ENCODE measurements around the gene KDM4C.
A peak's percentile ranks its signal among the peaks of the same experiment; 100 is the strongest.

KDM4C gene

DNA sequence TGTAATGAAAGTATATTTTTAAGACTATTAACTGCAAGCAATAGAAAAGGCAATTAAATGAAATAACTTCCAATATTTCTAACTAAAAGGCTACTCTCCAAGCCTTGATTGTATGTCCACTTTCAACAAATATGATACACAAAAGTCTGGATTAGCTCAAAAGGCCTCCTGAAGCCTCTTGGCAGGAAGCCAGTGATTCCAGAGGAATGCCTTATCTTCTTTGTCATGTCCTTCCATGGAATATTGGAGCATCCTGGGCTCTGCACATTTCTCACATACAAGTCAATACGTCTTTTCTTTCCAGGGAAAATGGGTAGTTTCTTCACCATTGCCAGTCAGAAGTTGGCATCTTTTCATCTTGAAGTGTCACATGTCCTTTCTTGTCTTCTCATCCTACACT is 357.8 kb downstream of the KDM4C start:
- no peak for DNase-seq

DNA sequence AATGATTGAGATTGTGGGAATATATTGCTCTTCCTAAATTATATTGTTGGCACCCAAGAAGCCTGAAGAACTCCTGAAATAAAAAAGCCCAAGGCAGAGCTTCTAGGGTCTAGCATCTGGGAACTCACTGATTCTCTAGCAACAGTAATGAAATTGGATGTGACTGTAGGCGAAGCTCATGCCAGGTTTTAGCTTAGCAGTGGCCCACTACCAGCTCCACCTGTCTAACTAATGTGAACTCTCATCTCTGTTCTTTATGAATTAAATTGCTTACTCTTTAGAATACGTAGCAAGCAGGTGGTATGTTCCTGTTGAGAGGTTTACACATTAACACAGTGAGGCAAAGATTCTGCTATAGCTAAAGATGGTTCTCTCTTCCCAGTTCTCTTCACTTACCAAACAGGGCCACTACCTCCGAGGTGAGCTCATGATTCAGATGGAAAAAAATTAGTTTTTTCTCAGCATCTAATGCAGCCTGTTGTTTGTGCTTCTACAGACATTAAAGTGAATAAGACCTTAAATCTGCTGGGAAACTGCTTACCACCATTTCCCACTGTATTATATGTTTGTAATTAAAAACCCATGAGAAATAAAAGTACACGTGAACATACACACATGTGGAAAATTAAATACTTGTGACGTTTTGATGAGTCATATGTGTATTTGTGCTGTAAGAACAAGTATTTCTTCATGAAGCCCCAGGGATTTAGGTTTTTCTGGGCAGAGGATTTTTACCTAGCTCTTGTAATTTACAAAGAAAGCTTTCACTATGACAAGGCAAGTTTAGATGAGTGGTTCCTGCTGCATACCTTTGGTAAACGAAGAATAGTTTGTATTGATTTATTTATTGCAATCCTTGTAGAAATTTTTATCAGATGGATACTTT is 360.1 kb downstream of the KDM4C start:
- DNase-seq: no peak

DNA sequence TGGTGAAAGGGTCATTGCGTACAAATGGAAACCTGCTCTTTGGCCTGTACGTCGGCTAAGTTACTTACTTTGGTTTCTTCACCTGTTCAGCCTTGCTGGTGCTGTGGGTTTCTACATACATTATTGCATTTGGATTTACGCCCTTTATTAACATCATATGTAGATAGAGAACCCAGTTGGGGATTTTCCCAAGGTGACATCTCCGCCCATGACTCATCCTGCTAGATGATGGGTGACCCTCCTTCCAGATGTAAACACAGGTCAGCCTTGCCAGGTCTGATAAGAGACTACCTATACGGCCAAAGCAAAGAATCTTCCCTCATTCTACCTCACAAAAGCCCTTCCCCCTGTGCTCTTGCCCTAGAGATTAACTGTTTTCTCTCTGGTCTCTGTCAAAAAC is 360.9 kb downstream of the KDM4C start:
- DNase-seq: no peak

DNA sequence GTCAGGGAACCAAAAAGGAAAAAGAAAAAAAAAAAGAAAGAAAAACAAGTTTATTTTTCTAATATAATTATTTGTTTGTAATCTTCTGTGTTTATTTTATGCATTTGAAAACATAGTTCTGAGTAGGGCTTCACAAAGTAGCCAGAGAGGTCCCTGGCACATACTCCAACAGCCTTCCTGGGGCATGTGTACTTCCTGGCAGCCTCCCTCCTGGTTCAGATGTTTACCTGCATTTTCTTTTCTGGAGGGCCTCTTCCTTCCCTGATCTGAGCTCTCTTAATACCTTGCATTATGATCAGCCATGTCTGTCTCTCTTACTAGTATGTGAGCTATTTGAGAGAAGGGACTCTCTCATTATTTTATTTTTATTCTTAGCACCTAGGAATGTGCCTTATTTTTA is 361.8 kb downstream of the KDM4C start:
- DNase-seq: no peak

DNA sequence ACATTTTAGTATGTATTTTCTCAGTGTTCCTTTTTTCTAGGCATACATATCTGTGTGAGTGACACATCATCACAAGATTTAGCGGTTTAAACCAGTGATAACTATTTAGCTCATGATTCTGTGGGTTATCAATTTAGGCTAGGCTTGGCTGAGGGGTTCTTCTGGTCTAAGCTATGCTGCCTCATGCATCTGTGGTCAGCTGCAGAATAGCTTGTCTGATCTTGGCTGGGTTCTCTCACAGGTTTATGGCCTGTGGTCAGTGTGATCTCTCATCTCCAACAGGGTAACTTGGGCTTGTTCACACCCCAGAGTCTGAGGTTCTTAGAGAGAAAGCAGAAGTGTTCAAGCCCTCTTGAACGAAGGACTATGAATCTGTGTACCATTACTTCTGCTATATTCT is 363.3 kb downstream of the KDM4C start:
- DNase-seq: no peak

DNA sequence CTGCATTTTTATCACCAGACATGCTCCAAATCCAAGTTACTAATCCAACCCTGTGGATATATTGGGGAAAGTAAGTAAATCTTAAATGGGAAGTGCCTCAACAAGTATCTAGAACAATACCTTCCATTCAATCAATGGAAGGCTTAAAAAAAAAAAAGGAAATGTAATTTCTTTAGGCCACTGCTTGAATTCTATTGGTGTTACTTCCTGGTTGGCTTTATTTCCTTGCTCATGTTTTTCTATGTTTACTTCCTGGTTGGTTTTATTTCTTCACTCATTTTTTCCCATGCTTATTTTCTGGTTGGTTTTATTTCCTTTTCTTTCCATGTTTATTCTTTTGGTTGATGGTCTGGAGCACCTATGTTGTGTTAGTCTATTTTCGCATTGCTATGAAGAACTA is 363.9 kb downstream of the KDM4C start:
- no peak for DNase-seq

DNA sequence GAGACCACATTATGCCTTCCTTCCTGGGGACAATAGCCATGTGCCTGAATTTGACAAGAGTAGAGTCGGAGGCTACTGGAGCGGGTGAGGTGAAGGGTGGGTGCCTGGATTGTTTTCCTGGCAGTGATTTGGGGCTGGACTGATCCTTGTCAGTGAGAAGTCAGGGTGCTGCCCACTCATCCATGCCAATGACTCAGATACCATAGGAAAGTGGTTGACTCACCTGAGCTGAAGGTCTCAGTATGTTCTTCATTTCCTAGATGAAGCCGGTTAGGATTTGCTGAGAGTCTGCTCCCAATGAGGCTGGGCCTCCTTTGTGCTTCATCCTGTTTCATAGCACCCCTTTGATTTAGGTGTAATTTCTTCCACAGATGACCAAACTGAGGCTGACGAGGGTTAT is 366.0 kb downstream of the KDM4C start:
- DNase-seq: no peak

DNA sequence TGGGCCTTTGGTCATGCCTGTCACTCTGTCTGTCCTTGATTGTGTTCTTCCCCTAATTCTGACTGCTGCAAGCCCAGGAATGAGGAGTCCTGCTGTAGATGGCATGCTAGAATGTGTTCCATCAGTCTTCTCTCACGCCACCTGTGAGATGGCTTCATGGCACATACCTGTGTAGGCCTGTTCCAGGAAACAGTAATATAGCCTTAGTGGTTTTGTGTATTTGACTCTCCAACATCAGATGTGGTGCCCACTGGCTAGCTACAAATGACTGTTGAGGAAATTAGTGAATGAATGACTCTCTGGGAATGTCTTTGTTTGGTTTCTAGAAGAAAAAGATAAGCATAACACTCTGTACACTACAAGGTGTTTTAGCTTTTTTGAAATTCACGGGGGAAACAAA is 367.5 kb downstream of the KDM4C start:
- no peak for DNase-seq

DNA sequence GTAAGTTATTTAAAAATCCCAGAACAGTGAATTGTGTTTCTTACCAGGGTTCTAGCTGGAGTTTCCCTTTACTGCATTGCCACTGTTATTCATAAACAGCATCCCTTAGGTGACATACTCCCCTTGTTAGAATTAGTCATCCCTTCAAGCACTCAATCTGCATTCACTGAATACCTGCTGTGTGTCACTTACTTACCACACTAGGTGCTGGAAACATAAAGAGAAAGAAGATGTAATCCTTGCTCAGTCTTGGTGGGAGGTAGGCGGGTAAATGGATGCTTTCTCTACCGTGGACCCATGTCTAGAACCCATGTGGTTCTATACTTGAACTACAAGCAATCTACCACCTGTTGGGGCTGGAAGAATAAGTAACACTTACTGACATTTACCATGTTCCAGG is 371.6 kb downstream of the KDM4C start:
- no peak for DNase-seq

DNA sequence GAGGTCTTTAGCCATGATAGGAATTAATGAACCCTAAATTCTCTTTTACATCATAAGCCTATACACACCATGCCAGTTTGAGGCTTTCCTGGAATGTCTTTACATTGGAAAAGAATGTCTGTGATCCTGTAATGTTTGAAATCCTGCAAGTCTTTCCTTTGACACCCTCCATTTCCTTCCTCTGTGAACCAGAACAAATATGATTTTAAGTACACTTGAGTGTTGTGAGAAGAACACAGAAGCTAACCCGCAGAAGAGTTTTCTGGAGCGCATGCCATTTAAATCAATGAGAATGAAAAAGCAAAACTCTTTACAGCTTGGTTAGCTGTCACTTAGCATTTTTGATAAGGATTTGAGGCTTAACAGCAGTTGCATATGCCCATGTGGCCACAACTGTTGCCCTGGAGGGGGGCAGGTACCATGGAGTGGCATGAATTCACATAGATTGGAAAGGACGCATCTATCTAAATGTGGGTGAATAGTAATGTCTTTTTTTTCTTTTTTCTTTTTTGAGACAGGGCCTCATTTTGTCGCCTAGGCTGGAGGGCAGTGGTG is 372.6 kb downstream of the KDM4C start:
- DNase-seq: no peak

DNA sequence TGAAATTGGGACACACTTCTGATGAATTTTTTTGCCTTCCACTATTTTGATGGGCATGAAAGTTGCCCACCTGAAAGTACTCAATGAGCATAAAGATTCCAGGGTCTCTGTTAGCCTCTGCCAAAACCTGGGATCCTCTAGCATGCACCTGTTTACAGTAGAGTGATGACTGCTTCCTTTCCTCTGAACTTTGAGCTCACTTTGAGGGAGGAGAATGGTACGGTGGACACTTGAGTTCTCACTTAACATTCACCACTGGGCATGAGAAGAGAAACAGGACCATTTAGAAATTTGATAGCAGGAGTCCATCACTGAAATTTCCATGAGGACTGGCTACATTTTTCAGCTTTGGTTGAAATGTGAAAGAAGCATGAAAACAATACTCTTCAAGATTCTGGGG is 374.8 kb downstream of the KDM4C start:
- no peak for DNase-seq

DNA sequence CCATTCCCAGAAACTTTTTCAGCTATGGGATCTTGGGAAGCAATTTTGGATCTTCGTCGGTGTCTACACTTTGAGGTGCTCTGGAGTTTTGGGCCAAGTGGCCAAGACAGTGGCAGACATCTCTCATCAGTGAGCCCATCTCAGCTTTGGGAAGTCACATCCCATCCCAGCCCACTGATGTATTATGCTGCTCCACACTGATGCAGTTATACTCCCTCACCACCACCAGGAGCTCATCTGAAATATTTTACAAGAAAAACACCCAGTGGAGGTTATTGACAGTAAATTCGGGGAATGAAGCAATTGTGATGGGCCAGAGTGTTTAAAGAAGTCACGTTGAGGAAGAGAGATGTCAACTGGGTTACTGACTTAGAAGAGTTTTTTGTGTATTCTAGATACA is 378.0 kb downstream of the KDM4C start:
- DNase-seq: no peak

DNA sequence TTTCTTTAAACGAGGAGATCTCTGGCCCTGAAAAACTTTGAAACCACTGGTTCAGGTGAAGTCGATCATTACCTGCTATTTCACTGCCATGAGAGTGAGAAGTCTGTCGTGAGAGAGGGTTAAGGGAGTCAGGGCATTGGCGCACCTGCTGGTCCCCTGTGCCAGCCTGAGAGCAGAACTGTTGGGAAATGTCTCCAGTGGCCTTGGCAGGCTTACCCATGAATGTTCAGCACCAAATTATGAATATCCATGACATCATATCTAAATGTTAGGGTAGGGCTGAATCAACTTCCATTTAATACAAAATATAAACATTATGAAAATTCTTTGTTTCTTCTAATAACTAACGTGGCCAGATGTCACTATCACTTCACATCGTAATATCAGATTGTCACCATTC is 379.3 kb downstream of the KDM4C start:
- DNase-seq: no peak

DNA sequence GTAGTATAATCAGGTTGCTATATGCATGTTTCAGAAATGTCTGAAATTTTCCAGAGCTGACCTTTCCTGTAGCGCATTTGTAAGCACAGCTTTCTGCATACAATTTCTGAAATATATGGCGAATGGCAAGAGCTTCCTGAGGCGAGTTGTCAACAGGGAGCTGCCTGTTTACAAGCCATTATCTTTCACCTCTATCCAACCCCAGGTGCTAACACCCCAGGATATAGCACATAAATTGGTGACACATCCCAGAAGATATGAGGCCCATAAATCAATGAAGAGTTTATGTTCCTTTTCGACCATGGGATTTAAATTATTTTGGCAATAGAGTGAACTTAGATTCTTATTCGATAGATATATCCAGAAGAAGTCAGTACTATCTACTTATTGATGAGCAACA is 379.8 kb downstream of the KDM4C start:
- DNase-seq: no peak

DNA sequence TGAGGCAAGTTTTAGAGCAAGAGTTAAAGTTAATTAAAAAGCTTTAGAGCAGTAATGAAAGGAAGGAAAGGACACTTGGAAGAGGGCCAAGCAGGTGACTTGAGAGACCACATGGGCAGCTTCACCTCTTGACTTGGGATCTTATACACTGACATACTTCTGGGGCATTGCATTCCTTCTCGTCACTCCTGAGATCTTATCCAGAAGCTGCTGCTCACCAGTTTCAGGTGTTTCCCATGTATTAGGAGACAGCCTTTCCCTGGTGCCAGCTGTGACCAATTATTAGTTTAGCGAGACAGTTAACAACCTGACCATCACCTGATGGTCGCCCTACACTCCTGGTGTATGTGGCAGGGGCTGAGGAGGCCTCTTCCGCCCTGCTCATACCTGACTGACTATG is 382.1 kb downstream of the KDM4C start:
- no peak for DNase-seq

DNA sequence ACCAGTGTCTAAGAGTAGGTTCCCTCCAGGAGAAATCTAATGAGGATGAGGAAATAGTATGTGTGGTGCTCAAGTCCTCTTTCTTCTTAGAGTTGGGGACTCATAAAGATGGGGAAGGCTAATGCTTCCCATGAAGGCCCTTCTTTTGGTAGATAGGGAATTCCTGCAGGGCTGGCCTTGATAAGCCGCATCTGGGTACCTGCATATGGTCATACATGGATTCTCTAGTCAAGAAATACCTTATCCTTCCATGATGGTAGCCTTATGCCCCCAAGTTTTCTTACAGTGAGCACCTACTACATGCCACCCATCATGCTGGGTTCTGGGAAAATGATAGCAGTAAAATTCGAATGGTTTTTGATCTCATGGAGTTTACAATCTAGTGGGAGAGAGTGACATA is 382.6 kb downstream of the KDM4C start:
- DNase-seq: no peak

DNA sequence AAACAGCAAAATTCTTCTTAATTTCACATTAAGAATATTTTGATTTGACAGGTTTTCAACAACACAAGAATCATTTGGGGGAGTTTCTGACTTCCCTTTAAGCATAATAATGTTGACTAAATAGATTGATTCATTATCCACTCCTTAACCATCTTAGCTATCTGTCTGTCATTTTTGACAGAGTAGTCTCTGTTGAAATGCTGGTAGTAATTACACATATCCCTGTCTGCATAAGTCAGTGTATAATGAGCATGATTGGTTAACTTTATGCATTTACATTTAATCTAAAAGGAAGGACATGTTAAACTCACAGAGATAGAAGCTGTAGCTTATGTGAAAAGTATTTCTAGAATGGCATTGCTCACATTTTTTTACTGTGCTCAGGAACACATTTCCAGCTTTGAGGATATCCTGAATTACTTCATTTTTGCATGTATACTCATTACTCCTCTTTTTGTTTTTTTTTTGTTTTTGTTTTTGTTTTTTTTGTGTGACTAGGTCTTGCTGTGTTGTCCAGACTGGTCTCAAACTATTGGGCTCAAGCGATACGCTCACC is 385.9 kb downstream of the KDM4C start:
- no peak for DNase-seq

DNA sequence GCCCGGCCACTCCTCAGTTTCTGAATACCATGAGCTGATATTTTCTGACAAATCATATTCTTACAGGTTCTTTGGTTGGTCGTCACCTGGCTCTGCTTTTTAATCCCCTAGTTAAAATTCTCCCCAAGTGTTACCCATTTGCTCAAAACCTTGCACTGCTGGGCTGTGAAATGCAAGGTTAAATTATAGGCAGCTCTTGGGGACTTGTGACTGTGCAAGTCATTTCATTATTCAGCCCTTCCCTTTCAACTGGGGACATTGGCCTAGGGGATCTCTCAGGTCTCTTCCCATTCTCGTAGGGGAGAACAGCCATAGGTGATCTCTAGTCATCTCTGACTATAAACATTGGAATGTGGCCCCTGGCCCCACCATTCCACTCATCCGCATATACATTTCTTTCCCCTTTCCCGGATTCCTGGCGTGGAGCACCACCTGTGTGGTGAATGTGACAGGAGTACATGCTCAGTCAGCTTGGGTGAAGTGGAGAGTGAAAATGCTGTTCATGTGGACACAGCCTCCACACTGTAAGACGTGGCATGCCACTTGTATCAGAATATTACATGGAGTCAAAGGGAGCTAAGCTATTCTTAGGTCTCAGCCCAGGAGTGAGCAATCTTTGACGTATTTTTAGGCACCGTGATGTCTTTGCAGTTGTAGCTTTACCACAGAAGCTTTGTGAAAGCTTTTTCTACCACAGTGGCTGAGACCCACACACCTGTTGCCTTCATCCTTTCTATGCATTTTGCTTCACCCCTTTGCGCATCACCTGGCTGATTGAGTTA is 386.7 kb downstream of the KDM4C start:
- DNase-seq: no peak

DNA sequence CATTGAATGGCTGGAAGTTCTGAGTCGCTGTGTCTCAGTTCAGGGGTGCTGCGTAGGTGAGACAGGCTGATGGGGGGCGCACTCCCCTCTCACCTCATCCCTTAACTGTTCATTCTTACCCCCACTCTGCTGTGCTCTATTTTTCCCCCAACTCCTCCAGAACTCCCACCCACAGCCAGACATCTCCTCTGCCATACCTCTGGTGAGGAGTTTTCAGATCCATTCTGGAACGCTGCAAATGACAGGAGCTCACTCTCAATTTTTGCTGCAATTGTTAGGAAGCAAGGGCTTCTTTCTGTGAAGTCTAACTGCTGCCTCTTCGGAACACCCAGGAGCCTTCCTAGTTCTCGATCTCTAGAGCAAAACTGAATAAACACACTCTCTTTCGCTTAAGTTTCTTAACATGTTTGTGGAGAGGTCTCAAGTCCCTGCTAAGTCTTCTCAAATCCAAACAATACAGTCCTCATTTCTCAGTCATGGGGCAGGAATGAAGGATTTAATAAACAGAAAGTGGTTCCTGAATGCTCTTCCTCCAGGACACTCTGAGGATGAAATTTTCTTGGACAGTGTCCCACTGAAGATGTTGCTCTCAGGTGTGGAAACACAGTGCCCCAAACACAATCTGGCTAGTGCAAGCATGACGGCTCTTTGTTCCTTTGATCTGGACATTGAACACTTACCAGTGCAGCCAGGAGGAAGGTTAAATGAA is 387.7 kb downstream of the KDM4C start:
- DNase-seq: no peak

DNA sequence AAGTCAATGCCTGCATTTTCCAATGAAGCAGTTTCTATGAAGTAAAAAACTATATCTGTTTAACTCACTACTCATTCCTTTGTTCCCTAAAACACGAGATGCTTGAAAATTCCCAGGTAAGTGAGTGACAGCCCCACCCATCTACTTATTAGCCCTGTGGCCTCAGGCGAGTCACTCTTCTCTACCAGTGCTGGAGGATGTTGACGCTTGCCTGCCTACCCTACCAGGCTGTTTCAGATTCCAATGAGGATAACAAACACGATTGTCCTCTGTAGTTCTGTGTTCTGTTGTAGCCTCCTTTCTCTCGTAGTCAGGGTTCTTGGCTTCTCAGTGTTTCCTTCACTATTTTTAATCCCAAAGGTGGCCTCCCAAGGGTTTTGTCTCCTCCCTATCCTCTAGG is 388.8 kb downstream of the KDM4C start:
- no peak for DNase-seq

DNA sequence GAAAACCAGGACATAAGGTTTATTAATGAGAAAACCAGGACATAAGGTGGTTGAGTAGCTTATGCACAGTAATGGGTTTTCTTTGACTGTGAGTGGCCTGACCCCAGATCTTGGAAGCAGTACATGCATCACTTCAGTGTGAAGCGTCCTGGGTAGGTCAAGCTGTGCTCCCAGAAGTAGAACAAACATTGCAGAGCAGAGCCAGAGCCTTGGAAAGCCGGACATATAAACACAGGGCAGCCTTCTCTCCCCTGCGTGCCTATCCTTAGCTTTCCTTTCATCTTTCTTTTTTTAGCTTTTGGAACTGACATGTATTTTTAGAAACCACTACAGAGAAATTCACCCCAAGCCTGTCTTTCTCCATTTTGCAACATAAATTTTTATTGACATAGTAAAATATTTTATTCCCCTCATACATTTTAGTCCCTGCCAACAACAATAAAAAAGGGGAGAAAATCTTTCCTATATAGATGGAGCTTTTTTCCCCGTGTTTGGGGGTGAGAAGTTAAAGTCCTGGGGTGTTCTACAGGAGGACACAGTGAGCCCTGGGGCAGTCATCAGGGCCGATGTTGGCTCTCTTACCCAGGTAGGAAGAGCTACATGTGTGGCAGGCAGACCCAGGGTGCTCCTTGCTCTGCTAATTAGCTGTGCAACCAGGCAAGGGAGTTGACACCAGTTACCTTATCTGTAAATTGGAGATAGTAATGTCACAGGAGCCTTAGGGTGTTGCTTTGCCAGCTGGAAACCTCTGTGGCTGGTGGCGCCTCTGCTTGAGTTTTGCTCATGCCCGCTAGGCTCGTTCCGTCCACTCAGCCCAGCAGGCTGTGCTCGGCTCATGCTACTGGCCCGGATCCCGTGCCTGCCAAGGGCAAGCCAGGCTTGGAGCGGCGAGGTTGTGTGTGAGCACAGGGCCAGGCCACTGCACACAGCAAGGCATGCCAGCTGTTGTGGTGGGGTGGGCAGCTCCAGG is 389.6 kb downstream of the KDM4C start:
- DNase-seq: peak; percentile 54

DNA sequence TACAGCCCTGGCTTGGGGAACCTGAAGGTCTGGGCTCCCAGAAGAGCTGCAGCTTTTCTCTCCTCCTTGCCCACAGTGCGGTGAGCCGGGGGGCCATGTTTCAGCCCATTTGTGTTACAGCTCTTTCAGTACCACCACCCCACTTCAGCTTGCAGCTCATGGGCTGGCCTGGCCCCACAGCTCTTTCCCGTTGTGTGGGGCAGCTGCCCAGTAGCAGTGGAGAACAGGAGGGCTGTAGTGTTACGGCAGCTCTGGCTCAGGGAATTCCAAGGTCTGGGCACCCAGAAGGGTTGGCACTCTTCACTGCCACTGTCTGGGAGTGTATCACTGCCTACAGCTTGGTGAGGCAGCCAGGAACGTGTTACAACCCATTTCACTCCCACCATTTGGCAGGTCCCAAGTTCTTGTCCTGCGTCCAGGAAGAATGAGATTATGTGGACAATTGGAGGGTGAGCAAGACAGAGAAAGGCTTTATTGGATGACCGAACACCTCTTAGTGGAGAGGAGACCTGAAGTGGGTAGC is 390.5 kb downstream of the KDM4C start:
- no peak for DNase-seq

All from femur (tissue), 1 donor.